Stimulated activated CD8-positive, alpha-beta memory T cell treated with anti-CD3 and anti-CD28 coated beads, Interleukin-2, amount 100 ng/mL, for 48 hours (primary cell): ENCODE data around the gene RPRML.
"Not testable (repeated sequence)": the region's sequence is repeated elsewhere in the genome, so short reads cannot be mapped to it uniquely, and the experiment has no call there.

Experiments used
- DNase-seq, 2 donors: peaks; one replicate each; pipeline ENCODE4 v3.0.0-alpha.2; 2020; ENCODE audit warnings: low read depth in 2 of 2

The RPRML gene

DNA sequence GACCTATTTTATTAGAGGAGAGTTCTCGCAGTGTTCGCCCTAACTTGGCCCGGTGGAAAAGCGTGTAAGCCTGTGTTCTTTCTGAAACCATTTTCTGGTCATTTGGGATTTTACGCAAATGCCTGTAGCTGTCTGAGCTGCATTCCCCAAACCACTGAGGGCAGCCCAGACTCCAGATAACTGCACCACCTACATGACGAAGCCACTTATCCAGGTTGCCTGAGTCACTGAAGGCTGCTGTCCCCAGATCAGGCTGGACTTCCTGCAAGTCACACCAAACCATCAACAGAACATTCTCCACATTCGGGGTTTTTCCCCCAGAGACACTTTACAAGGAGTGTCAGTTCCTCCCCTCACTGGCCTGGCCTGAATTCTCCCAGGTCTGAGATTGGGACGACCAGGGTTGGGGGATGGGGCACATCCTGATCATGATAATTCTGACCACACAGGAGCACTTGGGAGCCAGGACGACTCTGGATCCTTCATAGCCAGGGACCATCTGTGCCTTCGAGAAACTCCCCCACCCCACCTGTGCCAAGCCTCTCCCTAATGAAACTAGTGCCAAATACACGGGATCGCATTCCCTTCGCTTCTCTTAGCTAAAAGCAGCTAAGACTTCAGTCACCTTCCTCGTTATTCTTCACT is 2.3 kb downstream of the RPRML start:
- no peak for DNase-seq

DNA sequence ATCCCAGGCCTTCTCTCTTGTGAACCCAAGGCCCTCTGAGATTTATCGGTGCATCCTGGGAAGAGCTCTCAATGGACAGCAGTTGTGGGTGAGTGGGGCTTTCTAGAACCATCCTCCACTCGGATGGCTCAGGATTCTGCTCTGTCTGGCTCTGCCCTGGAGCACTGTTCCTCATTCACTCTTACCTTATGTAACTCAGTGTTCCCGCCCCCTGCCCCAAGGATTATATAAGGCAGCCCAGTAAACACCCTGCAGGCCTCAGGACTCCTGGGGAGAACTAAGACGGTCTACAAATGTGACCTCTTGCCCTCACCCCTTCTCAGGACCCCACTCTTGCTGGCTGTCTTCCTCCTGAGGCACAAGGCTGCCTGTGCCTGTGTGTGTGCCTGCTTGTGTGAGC is 3.8 kb downstream of the RPRML start:
- DNase-seq = no peak

DNA sequence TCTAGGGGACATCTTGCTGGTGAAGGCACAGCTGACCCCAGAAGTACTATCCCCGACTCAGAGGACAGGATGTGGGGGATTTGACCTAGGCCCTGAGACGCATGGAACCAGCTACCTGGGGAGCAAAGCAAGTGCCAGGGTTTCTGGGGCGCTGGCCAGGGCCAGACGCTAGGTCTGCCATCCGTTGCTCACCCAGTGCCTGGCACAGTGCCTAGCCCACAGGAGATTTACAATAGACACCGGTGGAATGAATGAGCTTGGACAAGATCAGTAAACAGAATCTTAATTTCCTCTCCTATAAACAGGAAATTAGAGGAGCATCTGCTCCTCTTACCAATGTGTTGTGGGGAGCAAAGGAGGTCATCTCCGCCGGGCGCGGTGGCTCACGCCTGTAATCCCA is 5.0 kb downstream of the RPRML start:
- DNase-seq = no peak

DNA sequence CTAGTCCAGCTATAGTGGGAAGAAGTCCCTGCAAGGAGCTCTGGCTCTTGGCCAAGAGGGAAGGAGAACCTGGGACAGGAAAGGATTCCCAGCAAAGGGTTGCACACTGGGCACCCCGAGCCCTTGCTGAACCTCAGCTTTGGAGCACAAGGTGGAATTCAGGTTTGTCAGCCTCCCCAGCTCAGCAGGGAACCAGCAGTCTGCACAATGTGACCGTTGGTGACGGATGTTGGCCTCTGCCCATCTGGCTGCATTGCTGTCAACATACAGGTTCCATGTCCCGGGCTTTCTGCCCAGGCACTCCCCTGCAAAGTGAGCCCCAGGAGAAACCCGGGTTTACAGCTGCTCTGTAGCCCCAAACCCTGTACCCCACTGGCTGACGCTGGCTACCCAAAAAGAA is 6.7 kb downstream of the RPRML start:
- no peak for DNase-seq

DNA sequence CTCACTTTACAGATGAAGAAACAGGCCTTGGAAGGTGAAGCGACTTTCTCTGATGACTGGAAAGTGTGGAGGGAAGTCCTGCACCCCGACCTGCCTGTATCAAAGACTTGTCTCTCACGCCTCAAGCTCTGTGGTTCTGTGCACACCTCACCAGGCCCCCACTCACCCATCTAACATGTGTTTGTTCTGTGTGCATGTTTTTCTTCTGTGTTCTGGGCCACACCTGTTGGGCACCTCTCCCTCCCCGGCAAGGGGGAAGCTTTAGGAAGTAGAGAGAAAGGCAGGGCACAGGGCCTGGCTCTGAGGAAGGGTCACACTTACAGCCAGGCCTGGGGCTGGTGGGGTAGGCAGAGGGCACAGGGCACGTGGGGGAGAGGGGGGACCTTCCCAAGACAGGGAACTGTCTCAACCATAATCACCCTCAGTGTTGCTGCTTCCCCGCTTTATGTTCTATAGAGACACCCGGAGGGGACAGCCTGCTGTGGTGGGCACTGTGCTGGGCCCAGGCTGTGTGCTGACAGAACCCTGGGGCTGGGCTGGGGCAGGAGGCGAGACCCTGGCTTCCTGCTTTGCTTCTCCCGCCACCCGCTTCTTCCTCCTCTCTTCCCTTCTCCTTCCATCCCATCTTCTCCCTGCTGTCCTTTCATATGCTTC is 7.3 kb downstream of the RPRML start:
- no peak for DNase-seq

DNA sequence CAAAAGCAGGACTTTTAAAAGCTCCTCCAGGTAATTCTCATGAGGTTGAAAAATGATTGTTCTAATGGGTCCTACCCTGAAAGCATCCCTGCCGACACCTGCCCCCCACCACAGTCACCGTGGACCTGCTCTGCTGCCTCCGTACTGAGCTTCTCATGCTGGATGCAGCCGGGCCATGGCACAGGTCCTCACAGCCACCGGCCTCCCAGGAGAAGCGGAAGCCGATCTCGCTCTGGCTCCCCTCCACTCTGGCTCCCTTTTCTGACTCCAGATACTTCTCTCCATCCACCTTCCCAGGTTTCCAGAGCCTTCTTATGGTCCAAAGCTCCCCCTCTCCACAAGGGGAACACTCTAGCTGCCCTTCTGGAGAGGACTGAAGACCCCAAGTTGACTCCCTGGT is 10.2 kb downstream of the RPRML start:
- no peak for DNase-seq

DNA sequence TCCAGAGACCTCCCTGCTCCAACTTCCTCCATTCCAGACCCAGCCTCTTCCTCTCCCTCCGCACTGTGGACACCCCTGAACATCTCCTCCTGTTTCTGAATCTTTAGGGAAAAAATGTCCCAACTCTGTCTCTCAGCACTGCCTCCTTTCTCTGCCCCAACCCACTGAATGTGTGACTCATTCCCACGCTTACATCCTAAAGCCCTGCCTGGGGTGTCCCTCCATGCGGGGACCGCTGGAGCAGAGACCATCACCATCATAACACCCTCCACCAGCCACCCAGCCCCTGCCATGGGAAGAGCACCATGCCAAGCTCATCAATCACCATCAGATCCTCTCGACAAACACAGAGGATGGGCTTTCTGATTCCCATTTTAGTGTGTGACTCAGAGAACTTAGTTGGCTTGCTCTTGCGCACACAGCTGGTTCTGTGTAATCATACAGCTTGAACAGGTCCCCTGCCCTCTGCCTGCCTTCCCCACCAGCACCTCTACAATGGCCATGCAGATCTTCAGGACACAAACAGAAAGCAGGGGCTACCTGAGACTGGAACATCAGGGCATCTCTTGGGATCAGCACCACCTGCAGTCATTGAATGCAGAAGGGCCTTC is 10.7 kb downstream of the RPRML start:
- no peak for DNase-seq

DNA sequence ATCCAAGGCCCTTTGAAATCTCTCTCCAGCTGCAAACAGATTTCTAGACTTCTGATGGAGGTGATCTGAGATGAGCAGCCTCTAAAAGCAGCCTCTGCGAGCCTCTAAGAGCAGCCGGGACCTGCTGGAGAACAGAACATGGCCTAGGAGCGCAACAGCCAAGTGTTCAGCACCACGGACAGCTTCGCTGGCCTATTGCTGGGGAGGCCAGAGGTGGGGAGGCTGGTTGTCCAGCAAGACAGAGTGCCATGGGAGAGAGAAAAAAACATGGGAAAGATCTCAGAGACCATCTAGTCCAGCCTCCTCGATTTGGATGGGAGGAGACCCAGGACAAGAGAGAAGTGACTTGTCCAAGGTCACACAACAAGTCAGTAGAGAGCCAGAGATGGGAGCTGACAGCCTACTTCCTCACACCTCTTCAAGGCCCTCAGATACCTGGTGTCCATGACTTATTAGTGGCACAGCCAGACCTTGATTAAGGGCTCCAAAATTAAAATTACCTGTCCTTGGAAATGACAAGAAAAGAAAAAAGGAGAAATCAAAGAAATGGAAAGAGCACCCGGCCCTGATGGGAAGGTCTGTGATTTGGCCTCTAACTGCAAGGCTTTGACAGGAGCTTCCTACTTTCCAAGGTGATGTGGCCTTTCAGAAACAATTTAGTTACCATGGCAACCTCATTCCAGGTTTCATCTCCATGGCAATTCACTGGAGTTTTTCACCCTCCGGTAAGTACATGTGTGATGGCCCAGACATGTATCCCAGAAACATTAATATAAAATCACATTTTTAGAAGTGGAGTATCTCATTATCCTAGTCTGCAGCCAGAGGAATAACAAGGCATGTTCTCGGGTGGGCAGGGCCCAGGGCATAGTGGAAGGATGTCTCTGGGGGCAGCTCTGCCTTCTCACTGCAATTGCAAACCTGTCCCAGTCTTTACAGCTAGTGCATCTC is 14.5 kb downstream of the RPRML start:
- no peak for DNase-seq

DNA sequence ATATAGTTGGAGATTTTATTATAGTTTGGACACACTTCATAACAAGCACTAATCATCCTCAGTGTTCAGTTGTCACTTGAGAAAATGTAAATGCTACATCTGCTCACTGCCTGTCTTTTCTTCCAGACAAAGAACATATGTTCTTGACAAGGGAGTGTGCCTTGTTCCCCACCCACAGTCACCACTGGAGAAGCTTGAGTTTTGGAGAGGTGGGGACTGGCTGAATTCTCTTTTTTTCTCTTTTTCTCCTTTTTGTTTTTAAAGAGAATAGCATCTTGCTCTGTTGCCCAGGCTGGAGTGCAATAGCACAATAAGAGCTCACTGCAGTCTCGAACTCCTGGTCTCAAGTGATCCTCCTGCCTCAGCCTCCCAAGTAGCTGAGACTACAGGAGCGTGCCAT is 15.5 kb downstream of the RPRML start:
- DNase-seq = no peak

DNA sequence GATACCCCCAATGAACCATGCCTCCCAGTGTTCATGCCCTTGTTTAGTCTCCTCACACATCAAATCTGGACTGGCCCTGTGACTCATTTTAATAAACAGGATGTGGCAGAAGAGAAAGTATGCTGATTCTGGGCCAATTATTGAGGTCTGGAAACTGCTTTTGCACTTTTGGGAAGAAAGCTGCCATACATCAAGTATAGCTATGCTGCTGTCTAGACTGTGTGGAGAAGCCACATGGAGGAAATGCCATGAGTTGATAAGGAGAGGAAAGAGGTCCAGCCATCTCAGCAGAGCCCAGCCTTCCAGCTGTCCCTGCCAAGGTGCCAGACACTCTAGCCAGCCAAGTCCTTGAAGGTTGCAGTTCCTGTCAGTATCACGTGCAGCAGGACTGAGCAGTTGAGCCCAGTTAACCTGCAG is 16.7 kb downstream of the RPRML start:
- DNase-seq = no peak

DNA sequence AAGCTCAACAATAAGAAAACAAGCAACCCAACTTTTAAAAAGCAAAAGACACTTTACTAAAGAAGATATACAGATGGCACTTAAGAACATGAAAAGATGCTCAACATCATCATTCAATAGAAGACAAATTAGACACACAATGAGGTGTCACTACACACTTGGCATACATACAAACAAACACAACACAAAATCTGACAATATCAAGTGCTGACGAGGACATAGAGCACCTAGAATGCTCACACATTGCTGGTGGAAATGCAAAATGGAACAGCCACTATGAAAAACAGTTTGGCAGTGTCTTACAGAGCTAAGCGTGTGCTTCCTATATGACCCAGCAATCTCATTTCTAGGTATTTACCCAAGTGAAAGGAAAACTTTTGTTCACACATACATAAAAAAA is 18.9 kb downstream of the RPRML start:
- no peak for DNase-seq

DNA sequence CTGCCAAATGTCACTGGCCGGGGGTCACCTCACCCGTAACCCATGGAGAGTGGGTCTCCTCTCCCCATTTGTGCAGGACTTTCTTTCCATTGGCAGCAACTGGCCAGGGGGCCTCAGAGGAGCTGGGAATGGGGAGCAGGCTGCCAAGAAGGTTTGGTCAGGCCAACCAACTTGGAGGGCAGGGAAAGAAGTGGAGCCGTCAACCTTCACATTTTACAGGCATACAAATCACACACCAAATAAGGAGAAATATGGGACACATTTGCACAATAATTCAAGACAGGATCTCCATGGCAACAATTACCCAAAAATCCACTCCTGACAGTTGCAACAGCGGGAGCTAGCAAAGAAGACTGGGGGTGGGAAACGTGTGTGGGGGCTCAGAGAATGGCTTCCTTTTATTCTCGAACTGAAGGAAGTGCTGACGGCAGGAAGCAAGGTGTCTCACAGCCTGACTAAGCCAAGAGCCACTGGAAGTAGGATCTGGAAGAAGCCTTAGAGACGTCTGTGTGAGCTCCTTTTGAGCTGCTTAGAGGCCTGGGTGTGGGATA is 20.9 kb downstream of the RPRML start:
- no peak for DNase-seq

DNA sequence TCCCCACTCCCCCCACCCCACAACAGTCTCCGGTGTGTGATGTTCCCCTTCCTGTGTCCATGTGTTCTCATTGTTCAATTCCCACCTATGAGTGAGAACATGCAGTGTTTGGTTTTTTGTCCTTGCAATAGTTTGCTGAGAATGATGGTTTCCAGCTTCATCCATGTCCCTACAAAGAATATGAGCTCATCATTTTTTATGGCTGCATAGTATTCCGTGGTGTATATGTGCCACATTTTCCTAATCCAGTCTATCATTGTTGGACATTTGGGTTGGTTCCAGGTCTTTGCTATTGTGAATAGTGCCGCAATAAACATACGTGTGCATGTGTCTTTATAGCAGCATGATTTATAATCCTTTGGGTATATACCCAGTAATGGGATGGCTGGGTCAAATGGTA is 25.9 kb downstream of the RPRML start:
- not testable (repeated sequence) for DNase-seq

DNA sequence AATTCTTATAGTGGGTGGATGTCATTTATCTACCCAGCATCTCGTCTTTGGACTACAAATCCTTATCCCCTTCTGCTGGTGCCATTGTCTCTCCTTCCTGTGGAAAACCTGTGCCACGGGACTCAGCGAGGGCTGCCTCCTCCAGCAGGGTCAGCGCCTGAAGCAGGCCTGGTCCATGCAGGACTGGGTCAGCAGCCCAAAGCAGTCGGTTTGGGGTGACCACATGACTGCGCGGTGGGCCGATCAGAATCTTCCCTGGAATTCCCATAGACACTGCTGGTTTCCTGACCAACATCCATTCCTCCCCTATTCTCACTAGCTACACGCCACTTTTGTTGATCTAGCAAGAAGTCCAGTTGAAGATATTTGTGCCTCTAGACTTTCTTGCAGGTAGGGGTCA is 26.9 kb downstream of the RPRML start:
- DNase-seq = no peak

DNA sequence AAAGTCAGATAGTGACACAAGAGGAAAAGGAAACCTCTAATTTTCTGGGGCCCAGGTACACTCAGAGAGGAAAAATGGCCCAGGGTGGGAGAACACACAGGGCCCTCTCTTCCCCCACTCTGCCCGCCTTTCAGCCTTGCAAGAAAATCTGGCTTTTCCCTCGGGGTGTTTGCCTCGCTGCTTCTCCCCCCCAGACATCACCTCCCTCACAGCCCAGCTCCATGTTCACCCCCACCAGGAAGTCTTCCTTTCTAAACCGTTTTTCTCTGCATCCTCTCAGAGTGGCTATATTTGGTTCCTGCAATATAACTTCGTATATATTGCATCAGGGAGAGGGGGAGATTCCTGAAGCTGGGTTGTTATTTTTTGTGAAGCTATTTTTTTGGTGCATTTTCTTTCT is 27.3 kb downstream of the RPRML start:
- no peak for DNase-seq

DNA sequence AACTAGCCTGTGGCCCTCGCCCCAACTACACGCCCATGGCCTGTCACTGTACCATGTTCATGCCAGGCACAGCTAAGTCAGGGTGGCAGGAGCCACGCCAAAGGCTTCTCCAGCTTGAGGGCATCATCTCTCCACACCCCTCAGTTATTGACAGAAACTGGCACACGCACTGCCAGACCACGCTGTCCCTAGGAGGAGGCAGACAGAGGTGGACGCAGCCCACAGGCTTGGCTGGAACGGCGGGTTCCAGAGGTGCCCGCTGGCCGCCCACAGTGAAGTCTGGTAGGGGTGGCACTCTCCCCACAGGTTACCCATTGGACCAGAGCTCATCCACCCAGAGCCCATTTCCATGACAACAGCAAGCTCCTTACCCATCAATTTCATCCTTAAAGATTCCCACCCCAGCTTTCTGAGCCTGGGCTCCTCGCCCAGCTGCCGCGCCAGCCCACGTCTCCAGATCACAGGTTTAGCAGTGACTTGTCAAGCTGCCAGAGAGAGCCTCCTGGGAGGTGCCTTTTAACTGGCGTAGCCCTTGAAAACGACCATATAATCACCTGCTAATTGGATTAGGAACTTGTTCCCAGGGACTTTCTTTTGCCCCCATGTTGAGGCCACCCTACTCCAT is 27.9 kb downstream of the RPRML start:
- DNase-seq = no peak

DNA sequence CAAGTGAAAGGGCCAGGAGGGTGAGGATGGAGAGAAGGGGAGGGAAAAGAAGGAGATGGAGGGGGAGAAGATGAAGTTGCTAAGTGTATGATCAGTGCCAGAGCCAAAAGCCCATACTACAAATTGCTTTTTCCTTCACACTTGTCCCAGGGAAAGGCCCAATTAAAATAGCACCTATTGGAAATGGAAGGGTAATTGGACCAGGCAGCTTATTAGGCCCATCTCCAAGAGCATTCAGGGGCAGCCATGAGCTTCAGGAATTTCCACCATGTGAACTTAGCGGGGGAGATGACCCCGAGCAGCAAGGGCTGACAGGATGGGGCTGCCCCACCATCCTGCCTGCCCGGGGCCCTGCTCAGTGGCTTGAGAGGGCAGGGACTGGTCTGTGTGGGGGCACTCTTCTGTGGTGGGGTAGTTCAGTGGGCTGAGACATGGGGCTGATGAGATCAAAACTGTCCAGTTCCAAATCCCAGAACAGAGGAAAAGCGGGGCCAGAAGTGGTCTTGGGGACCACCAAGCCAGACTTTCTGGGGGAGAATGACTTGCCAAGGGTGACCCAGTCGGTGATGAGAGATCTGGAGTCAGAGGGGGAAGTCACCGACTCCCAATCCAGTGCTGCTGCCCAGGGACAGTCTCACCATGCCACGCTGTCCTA is 28.6 kb downstream of the RPRML start:
- DNase-seq = no peak

DNA sequence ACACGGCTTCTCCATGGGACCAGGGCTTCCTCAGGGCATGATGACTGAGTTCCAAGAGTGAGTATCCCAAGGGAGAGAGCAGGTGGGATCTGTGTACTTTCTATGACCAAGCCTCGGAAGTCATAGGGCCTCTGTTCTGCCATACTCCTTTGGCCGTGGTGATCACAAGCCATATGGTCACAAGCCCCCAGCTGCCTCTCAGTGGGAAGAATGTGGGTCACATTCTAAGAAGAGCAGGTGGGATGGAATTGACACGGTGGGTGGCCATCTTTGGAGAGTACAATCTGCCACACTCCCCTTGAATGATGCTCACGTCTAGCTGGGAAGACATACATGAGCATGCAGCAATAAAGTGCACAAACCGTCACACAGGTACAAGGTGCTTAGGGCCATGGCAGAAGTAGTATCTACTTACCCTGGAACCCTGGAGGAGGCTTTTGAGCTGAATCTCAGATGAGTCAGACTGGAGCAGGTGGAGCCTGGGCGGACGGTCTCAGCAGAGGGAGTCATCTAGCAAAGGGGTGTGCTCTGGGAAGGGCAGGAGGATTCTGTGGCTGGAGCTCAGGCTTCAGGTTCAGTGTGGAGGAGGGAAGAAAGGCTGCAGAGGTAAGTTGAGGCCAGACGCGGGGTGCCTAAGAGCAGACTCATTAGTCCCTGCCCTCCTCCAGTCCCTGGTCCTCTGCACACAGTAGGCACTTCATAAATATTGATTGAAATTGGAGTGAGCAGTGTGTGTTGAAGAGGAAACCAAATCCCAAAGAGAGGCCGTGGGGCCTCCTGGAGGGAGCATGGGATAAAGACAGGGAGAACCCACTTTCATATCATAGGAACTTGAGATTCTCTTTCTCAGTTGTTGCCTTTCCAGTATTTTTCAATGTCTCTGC is 29.5 kb downstream of the RPRML start:
- no peak for DNase-seq

DNA sequence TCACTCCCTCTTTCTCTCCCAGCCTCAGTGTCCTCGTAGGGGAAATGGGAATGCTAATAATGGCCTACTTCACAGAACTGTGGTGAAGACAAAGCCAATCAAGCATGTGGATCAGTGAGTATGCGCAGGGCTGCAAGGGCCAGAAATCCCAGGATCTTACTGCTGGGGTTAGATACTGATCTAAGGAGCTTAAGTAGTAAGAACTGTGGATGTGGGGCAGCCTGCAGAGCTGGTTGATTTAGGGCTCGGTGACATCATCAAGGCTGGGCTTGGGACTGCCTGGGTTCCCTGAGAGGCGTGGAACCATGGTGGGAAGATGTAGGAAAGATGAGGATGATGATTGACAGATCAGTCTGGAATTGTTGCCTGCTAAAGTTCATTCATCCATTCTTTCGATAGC is 30.5 kb downstream of the RPRML start:
- DNase-seq = no peak

DNA sequence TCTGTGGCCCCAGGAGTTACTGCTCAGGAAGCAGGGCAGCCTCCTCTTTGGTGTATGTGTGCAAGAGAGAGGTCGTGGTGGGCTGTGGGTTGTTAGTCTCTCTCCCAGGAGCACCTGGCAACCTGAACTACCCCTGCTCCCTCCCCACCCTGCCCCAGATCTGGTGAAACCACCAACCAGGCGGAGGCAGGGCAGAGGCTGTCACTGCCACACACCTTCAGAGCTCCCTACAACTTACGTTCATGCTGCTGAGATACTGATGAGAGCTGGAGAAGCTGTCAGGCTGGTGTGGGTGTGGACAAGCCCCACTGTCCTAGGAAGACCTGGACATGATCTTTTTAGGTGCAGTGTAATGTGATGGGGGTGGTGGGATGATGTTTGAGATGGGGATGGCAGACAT is 31.8 kb downstream of the RPRML start:
- no peak for DNase-seq
